Fibroblast of skin of scalp (primary cell): ENCODE data around the gene MMP28.
"Not testable (repeated sequence)": the region's sequence is repeated elsewhere in the genome, so short reads cannot be mapped to it uniquely, and the experiment has no call there.

Experiments used
- DNase-seq: peaks from one replicate; pipeline ENCODE4 v3.0.0-alpha.2; 2013

MMP28 gene

GRCh38 chr17:35765086-35765710, 30.2 kb downstream of the MMP28 start:
- peak; percentile 66 for DNase-seq

GRCh38 chr17:35764123-35764991, 31.1 kb downstream of the MMP28 start:
- DNase-seq, result peak; percentile 78

GRCh38 chr17:35763767-35764122, 31.7 kb downstream of the MMP28 start:
- no peak for DNase-seq

- no peak for DNase-seq
These were observed 33.8 kb downstream of the MMP28 start for GRCh38 chr17:35761601-35762000.

- no peak for DNase-seq
These were observed 34.9 kb downstream of the MMP28 start, which contains the start of gene C17orf50 for GRCh38 chr17:35760587-35760986. Gene C17orf50, plus strand, starts transcription at chr17:35760887. Its CDS starts 55 bp downstream, at chr17:35760942.

- DNase-seq, result no peak
These were observed 38.2 kb downstream of the MMP28 start for GRCh38 chr17:35757243-35757642.

GRCh38 chr17:35752945-35753764, 42.3 kb downstream of the MMP28 start, which contains the start of gene GAS2L2:
Gene GAS2L2, minus strand, starts transcription at chr17:35753239. Its CDS starts 389 bp downstream, at chr17:35752850.
- no peak for DNase-seq

- no peak for DNase-seq
These were observed 43.0 kb downstream of the MMP28 start for GRCh38 chr17:35752471-35752870.

- not testable (repeated sequence) for DNase-seq
These were observed 43.9 kb downstream of the MMP28 start for GRCh38 chr17:35751541-35751940.

GRCh38 chr17:35750526-35751395, 44.7 kb downstream of the MMP28 start:
- DNase-seq, result no peak

GRCh38 chr17:35749560-35750412, 45.7 kb downstream of the MMP28 start:
- DNase-seq, result peak; percentile 37

GRCh38 chr17:35748979-35749378, 46.5 kb downstream of the MMP28 start:
- DNase-seq, result no peak

GRCh38 chr17:35748341-35748841, 47.0 kb downstream of the MMP28 start:
- no peak for DNase-seq

GRCh38 chr17:35747540-35748017, 47.9 kb downstream of the MMP28 start:
- peak; percentile 74 for DNase-seq

- DNase-seq, result no peak
These were observed 49.6 kb downstream of the MMP28 start for GRCh38 chr17:35745749-35746320.

- DNase-seq, result no peak
These were observed 50.2 kb downstream of the MMP28 start for GRCh38 chr17:35745246-35745645.

GRCh38 chr17:35744830-35745229, 50.6 kb downstream of the MMP28 start:
- no peak for DNase-seq

GRCh38 chr17:35743626-35744328, 51.7 kb downstream of the MMP28 start:
- peak; percentile 43 for DNase-seq

- DNase-seq, result no peak
These were observed 52.5 kb downstream of the MMP28 start for GRCh38 chr17:35742896-35743477.
